Glomerular visceral epithelial cell (primary cell): ENCODE measurements around the gene PSMB5.
A peak's percentile ranks its signal among the peaks of the same experiment; 100 is the strongest.

Source experiments
- DNase-seq: peaks from one replicate; pipeline ENCODE4 v3.0.0-alpha.2; 2016; ENCODE audit errors: extremely low spot score

The PSMB5 gene

GRCh38 chr14:23058654-23059504, 24.2 kb upstream of the PSMB5 start:
- no peak for DNase-seq

GRCh38 chr14:23057757-23058653, 23.3 kb upstream of the PSMB5 start:
- DNase-seq = peak; percentile 91

- peak; percentile 85 for DNase-seq
Measured at GRCh38 chr14:23056956-23057756, 22.5 kb upstream of the PSMB5 start, which contains the start of gene CDH24. CDH24 (minus strand) TSS chr14:23057520; CDS start chr14:23055733, 1,787 bp downstream.

GRCh38 chr14:23056145-23056955, 21.6 kb upstream of the PSMB5 start:
- DNase-seq = peak; percentile 84

- DNase-seq = peak; percentile 46
Measured at GRCh38 chr14:23055621-23056144, 21.0 kb upstream of the PSMB5 start.

DNA sequence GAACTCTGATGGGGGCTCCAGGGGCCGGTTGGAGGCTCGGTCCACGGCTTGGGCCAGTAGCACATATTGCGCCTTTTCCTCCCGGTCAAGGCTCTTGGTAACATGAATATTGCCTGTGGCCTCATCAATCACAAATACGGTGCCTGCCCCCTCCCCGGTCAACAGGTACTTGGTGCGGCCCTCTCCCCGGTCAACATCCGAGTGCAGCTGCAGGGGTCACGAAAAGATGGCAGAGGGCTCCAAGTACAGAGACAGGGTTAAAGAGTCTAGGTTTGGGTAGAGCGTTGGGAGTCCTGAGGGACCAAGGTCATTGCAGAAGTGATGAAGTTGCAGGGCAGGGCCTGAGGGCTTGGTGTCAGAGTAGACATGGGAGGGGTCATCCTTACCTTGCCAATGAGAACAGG, 20.4 kb upstream of the PSMB5 start:
- no peak for DNase-seq

DNA sequence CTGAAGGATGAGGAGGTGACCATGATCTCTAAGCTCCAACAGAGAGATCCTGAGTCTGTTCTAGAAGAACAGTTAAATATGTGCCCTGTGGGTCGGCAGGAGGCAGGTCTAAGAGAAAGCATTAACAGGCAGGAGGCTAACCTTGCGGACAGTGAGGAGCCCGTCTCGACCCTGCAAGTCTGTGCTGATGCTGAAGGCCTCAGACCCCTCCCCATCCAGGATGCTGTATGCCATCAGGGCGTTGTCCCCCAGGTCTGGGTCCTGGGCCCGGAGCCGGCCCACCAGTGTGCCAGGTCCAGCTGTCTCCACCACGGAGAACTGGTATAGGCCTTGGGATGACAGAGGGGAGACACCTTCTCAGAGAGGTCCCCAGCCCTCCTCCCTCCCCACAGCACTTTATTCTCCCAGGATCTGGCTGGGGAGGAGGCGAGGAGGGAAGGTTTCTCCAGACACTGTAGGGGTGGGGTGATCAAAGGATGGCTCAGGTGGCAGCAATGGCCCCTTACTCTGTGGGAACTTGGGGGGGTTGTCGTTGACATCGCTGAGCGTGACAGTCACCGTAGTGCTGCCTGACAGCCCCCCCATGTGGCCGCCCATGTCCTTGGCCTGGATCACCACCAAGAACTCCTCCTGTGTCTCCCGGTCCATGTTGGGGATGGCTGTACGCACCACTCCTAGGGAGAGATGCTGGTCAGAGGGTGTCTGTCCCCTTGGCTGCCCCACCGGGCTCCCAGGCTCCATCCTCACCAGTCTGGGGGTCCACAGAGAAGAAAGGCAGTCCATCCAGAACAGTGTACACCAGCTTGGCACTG, 19.5 kb upstream of the PSMB5 start:
- no peak for DNase-seq

DNA sequence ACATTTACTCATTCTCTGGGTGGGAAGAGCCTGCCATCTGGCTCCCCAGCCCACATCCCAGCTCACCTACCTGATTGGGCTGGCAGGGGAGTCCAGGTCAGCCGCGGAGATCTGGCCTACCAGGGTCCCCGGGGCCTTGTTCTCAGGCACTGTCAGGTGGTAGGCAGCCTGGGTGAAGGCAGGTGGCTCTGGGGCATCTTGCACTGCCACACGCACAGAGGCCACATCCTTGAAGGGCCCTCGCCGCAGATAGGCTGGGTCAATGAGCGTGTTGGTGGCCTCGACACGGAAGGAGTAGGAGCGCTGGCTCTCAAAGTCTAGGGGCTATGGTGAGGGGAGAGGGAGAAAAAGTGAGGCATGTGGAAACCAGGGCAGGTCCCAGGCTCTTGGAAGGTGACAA, 18.7 kb upstream of the PSMB5 start:
- DNase-seq = no peak

- no peak for DNase-seq
Measured at GRCh38 chr14:23052671-23053070, 18.0 kb upstream of the PSMB5 start.

- no peak for DNase-seq
Measured at GRCh38 chr14:23052182-23052623, 17.5 kb upstream of the PSMB5 start.

GRCh38 chr14:23051141-23052057, 16.7 kb upstream of the PSMB5 start:
- DNase-seq = no peak

GRCh38 chr14:23049011-23049410, 14.3 kb upstream of the PSMB5 start:
- DNase-seq = no peak

DNA sequence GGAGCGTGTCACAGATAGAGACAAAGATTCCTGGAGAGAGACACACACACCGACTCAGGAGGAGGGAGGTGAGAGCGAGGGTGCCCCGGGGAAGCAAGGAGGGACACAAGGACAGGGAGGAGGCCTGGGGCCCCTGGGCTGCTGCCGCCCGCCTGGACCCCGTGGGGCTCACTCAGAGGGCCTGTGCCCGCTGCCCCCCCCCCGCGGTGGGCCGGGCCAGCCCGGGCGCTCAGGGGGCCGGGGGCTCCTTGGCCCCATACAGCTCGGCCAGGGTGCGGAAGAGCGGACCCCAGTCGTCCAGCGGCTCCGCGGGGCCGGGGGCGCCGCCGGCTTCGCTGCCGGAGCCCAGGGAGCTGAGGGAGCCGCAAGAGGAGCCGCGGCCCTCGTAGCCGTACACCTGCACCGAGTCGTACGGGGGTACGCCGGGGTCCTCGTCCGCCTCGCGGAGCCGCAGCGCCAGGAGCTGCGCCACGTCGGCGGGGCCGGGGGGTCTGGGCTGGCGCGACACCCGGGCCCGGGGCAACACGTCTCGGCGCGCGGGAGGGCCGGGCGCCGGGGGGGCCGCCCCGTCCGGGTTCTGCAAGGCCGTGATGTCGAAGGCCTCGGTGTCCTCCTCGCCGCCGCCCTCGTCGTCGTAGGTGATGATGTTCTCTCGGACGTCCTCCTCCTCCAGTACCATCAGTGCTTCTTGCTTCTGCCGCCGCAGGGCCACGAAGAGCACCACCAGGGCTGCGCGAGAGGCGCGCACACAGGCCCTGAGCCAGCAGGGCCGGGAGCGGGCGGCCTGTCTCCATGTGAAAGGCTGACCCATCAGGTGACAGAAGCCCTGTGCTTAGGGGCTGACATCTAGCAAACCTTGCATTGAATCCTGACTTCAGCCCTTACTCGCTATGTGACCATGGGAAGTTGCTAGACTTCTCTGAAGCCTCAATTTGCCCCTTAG, 13.3 kb upstream of the PSMB5 start:
- no peak for DNase-seq

DNA sequence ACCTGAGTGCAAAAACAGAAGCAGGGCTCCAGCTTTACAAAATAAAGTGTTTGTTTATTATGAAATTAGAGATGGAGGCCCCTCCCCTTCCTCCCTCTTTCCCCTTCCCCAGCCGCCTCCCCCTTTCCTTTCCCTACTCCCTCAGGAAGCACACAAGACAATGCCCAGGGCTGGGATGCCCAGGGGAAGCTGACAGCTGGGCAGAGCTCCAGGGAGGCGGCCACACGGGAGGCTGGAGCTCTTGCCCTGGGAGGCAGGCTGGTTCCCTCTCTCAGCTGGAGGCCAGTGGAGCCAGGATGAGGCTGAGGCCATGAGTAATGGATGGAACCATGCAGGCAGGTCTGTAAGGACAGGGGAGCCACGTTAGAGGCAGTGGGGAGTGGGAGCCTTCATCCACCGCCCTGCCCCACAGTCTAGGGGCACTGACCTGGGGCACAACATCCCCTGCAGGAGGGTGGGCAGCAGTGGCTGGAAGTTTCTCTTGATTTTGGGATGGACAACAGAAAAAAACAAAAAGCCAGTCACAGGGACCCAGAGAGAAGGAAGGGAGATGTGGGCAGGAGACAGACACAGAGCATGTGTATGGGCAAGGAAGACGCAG, 12.4 kb upstream of the PSMB5 start:
- peak; percentile 20 for DNase-seq

DNA sequence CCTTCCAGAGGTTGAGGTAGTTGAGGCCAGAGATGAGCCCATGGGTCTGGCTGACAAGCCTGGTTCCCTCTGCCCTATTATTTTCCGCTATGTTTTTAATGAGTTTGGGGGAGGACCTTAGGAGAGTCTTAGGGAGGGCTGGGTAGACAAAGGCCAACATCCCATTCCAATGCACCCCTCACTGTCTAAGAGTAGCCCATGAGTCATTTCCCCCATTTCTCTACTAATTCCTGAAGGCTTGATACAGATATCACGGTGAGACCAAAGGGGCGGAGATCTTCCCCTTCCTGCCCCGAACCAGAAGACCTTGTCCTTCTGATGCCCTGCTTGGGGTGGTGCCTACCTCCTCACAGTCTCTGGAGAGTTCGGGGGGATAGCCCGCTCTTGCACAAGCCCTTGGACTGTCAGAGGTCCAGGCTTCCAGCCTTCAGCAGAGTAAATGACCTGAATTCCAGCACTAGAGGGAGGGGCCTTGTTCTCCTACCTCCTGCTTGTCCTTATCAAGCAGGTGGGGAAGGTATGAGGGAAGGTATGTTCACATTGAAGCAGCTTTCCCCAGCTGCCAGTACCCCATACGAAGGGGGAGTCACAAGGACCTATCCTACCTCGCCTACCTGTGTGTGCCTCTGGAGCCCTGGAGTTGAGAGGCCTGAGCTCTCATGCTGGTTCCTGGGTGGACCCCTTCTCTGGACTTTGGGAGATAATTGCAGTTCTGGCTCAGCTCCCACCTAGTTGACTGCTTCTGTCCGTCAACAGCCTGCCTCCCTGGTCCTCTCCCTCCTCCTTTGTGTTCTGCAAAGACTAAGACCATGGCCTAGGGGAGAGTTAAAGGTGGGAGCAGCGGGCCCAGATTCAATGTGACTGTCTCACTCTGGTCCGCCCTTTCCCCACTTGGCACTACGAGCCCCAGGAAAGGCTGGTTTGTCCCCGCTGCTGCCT, 11.0 kb upstream of the PSMB5 start:
- DNase-seq = no peak

- no peak for DNase-seq
Measured at GRCh38 chr14:23044840-23045239, 10.1 kb upstream of the PSMB5 start.
